K562 (cell line): ENCODE results near the gene KCTD13. TPM values are rescaled to one million over a fixed set of nuclear protein-coding genes. Genes with fewer than 3 reads are reported as not detected.

Experiments used
- CHD2 ChIP-seq: IDR thresholded peaks from 2 replicates; pipeline ENCODE4 v1.6.1; 2011; ENCODE audit warnings: low read depth, low read length
- CREB3 ChIP-seq: fragments of 450-650 bp; conservative IDR thresholded peaks from 2 replicates; pipeline ENCODE4 v1.6.1; 2016; ENCODE audit warnings: missing genetic modification characterization, low read depth, mild to moderate bottlenecking, missing compliant biosample characterization, moderate library complexity
- E2F4 ChIP-seq: sonication (generic); formaldehyde crosslinking; IDR thresholded peaks from 2 replicates; pipeline ENCODE4 v1.8.0; 2022; ENCODE audit warnings: mild to moderate bottlenecking, low read depth, missing genetic modification reagents
- FOXJ2 ChIP-seq: fragments of 200-800 bp; sonication (Bioruptor generic); IDR thresholded peaks from 2 replicates; pipeline ENCODE4 v1.6.1; 2016; ENCODE audit warnings: missing genetic modification characterization, missing compliant biosample characterization
- HDAC8 ChIP-seq: fragments of 450-650 bp; IDR thresholded peaks from 2 replicates; pipeline ENCODE4 v1.6.1; 2016; ENCODE audit warnings: mild to moderate bottlenecking, missing genetic modification characterization, moderate library complexity, missing compliant biosample characterization
- IFI16 ChIP-seq: fragments of 250-450 bp; sonication (Bioruptor Pico); IDR thresholded peaks from 2 replicates; pipeline ENCODE4 v2.1.2; 2022; ENCODE audit warnings: mild to moderate bottlenecking, inconsistent platforms
- IRF2 ChIP-seq: sonication (generic); formaldehyde crosslinking; IDR thresholded peaks from 2 replicates; pipeline ENCODE4 v1.8.1; 2022; ENCODE audit warnings: mild to moderate bottlenecking, missing genetic modification reagents
- MBD2 ChIP-seq: sonication (generic); IDR thresholded peaks from 2 replicates; pipeline ENCODE4 v1.6.1; 2016; ENCODE audit warnings: low read depth, borderline replicate concordance
- NFIC ChIP-seq: fragments of 450-650 bp; IDR thresholded peaks from 2 replicates; pipeline ENCODE4 v1.6.1; 2017; ENCODE audit warnings: mild to moderate bottlenecking, inconsistent platforms
- NR1H2 ChIP-seq: sonication (generic); formaldehyde crosslinking; IDR thresholded peaks from 2 replicates; pipeline ENCODE4 v1.4.0; 2020; ENCODE audit warnings: mild to moderate bottlenecking, missing genetic modification reagents
- PCBP2 ChIP-seq: fragments of 200-400 bp; formaldehyde crosslinking; IDR thresholded peaks from 2 replicates; pipeline ENCODE4 v1.6.1; 2018; ENCODE audit warnings: low read length, low read depth, mild to moderate bottlenecking, moderate library complexity; ENCODE audit not compliant: poor library complexity, severe bottlenecking
- PKNOX1 ChIP-seq: fragments of 450-650 bp; IDR thresholded peaks from 2 replicates; pipeline ENCODE4 v1.6.1; 2016
- SMARCA4 ChIP-seq: fragments of 450-650 bp; IDR thresholded peaks from 2 replicates; pipeline ENCODE4 v1.6.1; 2016
- SMARCC2 ChIP-seq: fragments of 450-650 bp; IDR thresholded peaks from 2 replicates; pipeline ENCODE4 v1.6.1; 2017; ENCODE audit warnings: antibody characterized with exemption, moderate library complexity, mild to moderate bottlenecking, low read depth
- TCF7L2 ChIP-seq: fragments of 150-350 bp; IDR thresholded peaks from 2 replicates; pipeline ENCODE4 v1.6.1; 2016; ENCODE audit warnings: low read depth, mild to moderate bottlenecking, low read length, moderate library complexity
- ZBTB43 ChIP-seq: sonication (generic); formaldehyde crosslinking; IDR thresholded peaks from 2 replicates; pipeline ENCODE4 v1.8.0; 2023; ENCODE audit warnings: mild to moderate bottlenecking, missing genetic modification reagents
- ZFX ChIP-seq: sonication (generic); formaldehyde crosslinking; IDR thresholded peaks from 2 replicates; pipeline ENCODE4 v1.8.0; 2022; ENCODE audit warnings: mild to moderate bottlenecking, missing genetic modification reagents, moderate library complexity
- ZNF217 ChIP-seq: sonication (generic); formaldehyde crosslinking; IDR thresholded peaks from 2 replicates; pipeline ENCODE4 v1.8.0; 2022; ENCODE audit warnings: mild to moderate bottlenecking, missing genetic modification reagents
- ZNF23 ChIP-seq: fragments of 250-450 bp; sonication (Bioruptor Pico); IDR thresholded peaks from 2 replicates; pipeline ENCODE4 v1.4.0; 2020; ENCODE audit warnings: mild to moderate bottlenecking
- ZNF384 ChIP-seq: IDR thresholded peaks from 2 replicates; pipeline ENCODE4 v1.6.1; 2012; ENCODE audit warnings: low read depth, low read length, improper control_type of control experiment
- ZNF445 ChIP-seq: fragments of 250-450 bp; sonication (Bioruptor Pico); IDR thresholded peaks from 2 replicates; pipeline ENCODE4 v1.4.0; 2020; ENCODE audit warnings: low read depth, mild to moderate bottlenecking, moderate library complexity
- ZNF583 ChIP-seq: fragments of 250-450 bp; sonication (Bioruptor Pico); IDR thresholded peaks from 2 replicates; pipeline ENCODE4 v1.4.0; 2020
- ZNF830 ChIP-seq: fragments of 250-450 bp; sonication (Bioruptor Pico); IDR thresholded peaks from 2 replicates; pipeline ENCODE4 v1.5.0; 2021; ENCODE audit warnings: mild to moderate bottlenecking
- polyA plus RNA-seq, 8 experiments: library from polyadenylated mRNA; depleted of rRNA in 4 of 8; stranded (reverse) in 5 of 8; unstranded in 3 of 8; fragments of >200 nt; fragmentation: Nextera tagmentation in 2 of 8; fragmentation: Illumina TruSeq in 1 of 8; extraction: Ambion mirVana in 2 of 8; extraction: Trizol in 1 of 8; gene quantifications; 2 replicates each; pipeline versions ENCODE4 v1.2.1 to v1.2.3, GENCODE V29; 2011 to 2014; ENCODE audit warnings: inconsistent platforms in 1 of 8, missing spikeins in 1 of 8
- total RNA-seq, 7 experiments: library from RNA; depleted of rRNA in 6 of 7; stranded (reverse); fragments of >200 nt in 6 of 7; fragmentation: Illumina TruSeq in 2 of 7; extraction: Trizol in 2 of 7; gene quantifications; 2 replicates each; pipeline versions ENCODE4 v1.2.1 to v1.2.3, GENCODE V29; 2011 to 2021; ENCODE audit warnings: low replicate concordance in 1 of 7

KCTD13 gene
- total and polyA plus RNA-seq, 9 of the 15 experiments (the other 6 are each of a cell fraction or from before 2014, with no cell fraction given) = 1.0 to 20.6 (median 9.8) TPM

DNA sequence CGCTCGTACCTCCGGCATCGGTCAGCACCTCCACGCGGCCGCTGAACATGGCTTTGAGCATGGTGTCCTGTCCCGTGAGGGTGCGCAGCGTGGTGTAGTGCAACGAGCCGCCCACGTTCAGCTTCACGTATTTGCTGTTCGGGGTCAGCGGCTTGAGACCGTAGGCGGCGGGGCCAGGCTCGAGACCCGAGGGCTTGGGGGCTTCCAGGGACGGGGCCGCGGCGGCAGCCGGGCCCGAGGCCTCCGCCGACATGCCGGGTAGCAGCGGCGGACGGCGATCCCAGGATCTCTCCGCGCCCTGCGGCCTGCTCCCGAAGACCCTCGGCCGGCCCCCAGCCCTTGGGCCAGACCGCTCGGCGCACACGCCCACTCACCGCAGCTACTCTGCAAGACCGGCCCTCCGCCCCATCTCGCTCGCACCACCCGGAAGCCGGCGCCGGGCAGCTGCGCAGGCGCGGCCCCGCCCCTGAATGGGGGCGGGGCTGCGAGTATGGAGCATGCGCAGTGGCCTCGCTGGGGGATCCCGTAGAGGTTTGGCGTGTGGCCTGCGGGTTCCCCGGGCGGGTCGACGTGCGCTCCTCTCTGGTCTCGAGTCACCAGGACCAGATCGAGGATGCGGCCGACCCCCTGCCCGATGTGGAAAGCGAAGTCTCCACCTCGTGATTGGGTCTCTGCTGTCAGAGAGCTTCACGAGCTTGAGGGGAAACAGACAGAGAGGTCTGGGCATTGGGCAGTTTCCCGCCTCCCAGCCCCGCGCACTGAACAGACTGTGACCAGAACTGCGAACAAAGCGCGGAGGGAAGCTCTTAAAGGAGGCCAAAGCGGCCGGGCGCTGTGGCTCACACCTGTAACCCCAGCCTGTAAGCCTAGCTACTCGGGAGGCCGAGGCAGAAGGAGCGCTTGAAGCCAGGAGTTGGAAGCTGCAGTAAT lies at the start of gene KCTD13 (continued):
- TF ChIP-seq ZNF23 (CRISPR knock-in tag) = no peak
- no peak for TF ChIP-seq ZNF583 (CRISPR knock-in tag)
- TF ChIP-seq NFIC = peak; percentile 69
- TF ChIP-seq SMARCA4 = no peak
- TF ChIP-seq E2F4 (CRISPR knock-in tag) = no peak
- TF ChIP-seq MBD2 = peak; percentile 24; the same call in 1 of the 2 replicates
- TF ChIP-seq ZNF217 (CRISPR knock-in tag) = no peak
- TF ChIP-seq TCF7L2 = no peak
- TF ChIP-seq NR1H2 (CRISPR knock-in tag) = no peak
- TF ChIP-seq IFI16 (CRISPR knock-in tag) = no peak
- no peak for TF ChIP-seq CREB3 (tag)
- no peak for TF ChIP-seq CHD2
- TF ChIP-seq SMARCC2 = no peak
- no peak; the same call in 1 of the 2 replicates for TF ChIP-seq FOXJ2 (tag)
- no peak for TF ChIP-seq IRF2 (CRISPR knock-in tag)
- no peak for TF ChIP-seq ZNF384
- TF ChIP-seq PCBP2 = no peak
- TF ChIP-seq ZNF445 = no peak
- no peak for TF ChIP-seq PKNOX1
- no peak for TF ChIP-seq ZBTB43
- no peak for TF ChIP-seq ZNF830 (CRISPR knock-in tag)
- peak; percentile 90 for TF ChIP-seq ZFX
- TF ChIP-seq HDAC8 (tag) = no peak; the same call in 1 of the 2 replicates
